ENCODE measurements around the gene MMP8.

Gene MMP8

DNA sequence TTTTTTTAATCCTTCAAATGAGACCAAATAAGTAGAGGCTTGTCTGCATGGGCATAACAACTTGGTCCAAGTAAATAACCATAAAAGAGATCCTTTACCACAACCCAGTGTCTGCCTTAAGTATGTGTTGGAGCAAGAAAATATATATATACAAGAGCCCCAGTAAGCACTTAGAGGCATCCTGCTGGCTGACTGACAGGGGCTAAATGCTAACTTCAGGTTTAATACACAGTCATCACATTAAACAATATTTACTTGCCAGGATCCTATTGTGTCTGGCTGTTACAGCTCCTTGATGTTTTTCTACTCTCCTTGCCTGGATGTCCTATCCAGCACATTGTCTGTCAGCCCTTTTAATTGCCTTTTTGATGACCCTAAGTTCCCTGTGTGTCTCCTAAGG is 62.1 kb downstream of the MMP8 start:
- Histone ChIP-seq H3K9ac (ENCODE audit: low read length) (no peak overlapping the region), H3K9me2 (replicated peaks; ENCODE audit: insufficient read depth, low read length) (no peaks in the 10 kb centered on the region), H2AFZ (ENCODE audit: low read length) (no peak overlapping the region), H3K79me2 (ENCODE audit: low read length) (no peaks in the 10 kb centered on the region), H3K27ac (ENCODE audit: low read length) (no peak overlapping the region), H3K36me3 (replicated peaks; ENCODE audit: insufficient read depth, low read length) (no peaks in the 10 kb centered on the region), H3K4me3 (ENCODE audit: low read length) (no peak overlapping the region), H4K20me1 (ENCODE audit: insufficient read depth, low read length) (no peaks in the 10 kb centered on the region), H3K4me2 (ENCODE audit: low read depth, low read length) (no peak overlapping the region), H3K4me1 (ENCODE audit: low read length) (no peaks in the 10 kb centered on the region), H3K27me3 (replicated peaks; ENCODE audit: insufficient read depth, low read length) (no peaks in the 10 kb centered on the region), H3K9me3 (replicated peaks; ENCODE audit: insufficient read depth, low read length) (no peaks in the 10 kb centered on the region), H3F3A (ENCODE audit: insufficient read depth, low read length) (no peaks in the 10 kb centered on the region)
- no peak for TF ChIP-seq EZH2phosphoT487 (IDR thresholded peaks at IDR 0.05; ENCODE audit: low read length)
- TF ChIP-seq EZH2 (optimal IDR thresholded peaks at IDR 0.05; ENCODE audit: low read depth, low read length), result no peak
- TF ChIP-seq, protein P1, sequence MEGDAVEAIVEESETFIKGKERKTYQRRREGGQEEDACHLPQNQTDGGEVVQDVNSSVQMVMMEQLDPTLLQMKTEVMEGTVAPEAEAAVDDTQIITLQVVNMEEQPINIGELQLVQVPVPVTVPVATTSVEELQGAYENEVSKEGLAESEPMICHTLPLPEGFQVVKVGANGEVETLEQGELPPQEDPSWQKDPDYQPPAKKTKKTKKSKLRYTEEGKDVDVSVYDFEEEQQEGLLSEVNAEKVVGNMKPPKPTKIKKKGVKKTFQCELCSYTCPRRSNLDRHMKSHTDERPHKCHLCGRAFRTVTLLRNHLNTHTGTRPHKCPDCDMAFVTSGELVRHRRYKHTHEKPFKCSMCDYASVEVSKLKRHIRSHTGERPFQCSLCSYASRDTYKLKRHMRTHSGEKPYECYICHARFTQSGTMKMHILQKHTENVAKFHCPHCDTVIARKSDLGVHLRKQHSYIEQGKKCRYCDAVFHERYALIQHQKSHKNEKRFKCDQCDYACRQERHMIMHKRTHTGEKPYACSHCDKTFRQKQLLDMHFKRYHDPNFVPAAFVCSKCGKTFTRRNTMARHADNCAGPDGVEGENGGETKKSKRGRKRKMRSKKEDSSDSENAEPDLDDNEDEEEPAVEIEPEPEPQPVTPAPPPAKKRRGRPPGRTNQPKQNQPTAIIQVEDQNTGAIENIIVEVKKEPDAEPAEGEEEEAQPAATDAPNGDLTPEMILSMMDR (IDR thresholded peaks at IDR 0.05; ENCODE audit: low read length), result no peak
- DNase-seq, result no peak

Data from MM.1S (cell line).